Left lung (tissue), 10 donors: ENCODE results near the gene GDPD4. TPM values are rescaled to one million over a fixed set of nuclear protein-coding genes. Genes with fewer than 3 reads are reported as not detected.

ENCODE experiments used
- ATAC-seq: fragments of 200-7000 bp; cut with Tn5 transposase; one replicate; pipeline ENCODE4 v1.9.1; 2020; ENCODE audit warnings: moderate library complexity
- DNase-seq, 4 donors: peaks; one replicate each; pipeline ENCODE4 v3.0.0-alpha.2; 2013 to 2020
- H3K27ac ChIP-seq, 2 donors: fragments of 200-600 bp; sonication (generic) in 1 of 2; one replicate each; pipeline versions ENCODE4 v1.5.0 to v1.8.0; 2020 to 2021
- H3K27me3 ChIP-seq, 2 donors: fragments of 200-600 bp; sonication (generic) in 1 of 2; one replicate each; pipeline versions ENCODE4 v1.5.0 to v1.8.0; 2020 to 2021
- H3K36me3 ChIP-seq, 2 donors: fragments of 200-600 bp; sonication (generic) in 1 of 2; one replicate each; pipeline versions ENCODE4 v1.5.0 to v1.8.0; 2020 to 2021
- H3K4me1 ChIP-seq, 2 donors: fragments of 200-600 bp; one replicate each; pipeline ENCODE4 v1.8.0; 2021
- H3K4me3 ChIP-seq, 2 donors: fragments of 200-600 bp; sonication (generic) in 1 of 2; one replicate each; pipeline versions ENCODE4 v1.5.0 to v1.8.0; 2020 to 2021; ENCODE audit warnings: mild to moderate bottlenecking in 1 of 2
- H3K9me3 ChIP-seq, 2 donors: fragments of 200-600 bp; sonication (generic) in 1 of 2; one replicate each; pipeline versions ENCODE4 v1.5.0 to v1.8.0; 2020 to 2021
- CTCF ChIP-seq, 2 donors: fragments of 200-600 bp; sonication (generic) in 1 of 2; IDR thresholded peaks; one replicate each; pipeline versions ENCODE4 v1.5.0 to v1.8.0; 2021; ENCODE audit warnings: antibody characterized with exemption in 2 of 2
- intact Hi-C, 2 donors: fragments of 100-400 bp; cut with DNase I; formaldehyde crosslinking; loops; one replicate each; pipeline versions ENCODE4 v1.11.2 to v1.14.2; 2022
- polyA plus RNA-seq, 6 donors: library from polyadenylated mRNA; unstranded; fragments of 120-200 nt; gene quantifications; one replicate each; pipeline ENCODE4 v1.2.1, GENCODE V29; 2013; ENCODE audit not compliant: insufficient read length in 6 of 6
- total RNA-seq, 2 donors: library from RNA; stranded (reverse); fragmentation: NEBNext Ultra II Directional; extraction: Animal tissue kit (Norgen Biotek cat#: 25700); gene quantifications; one replicate each; pipeline ENCODE4 v1.2.1, GENCODE V29; 2021
- donor health status: DM: no; HTN: yes; CAD: no.
- donor health status: DM: no; HTN: no; CAD: no.

The GDPD4 gene
- total and polyA plus RNA-seq, 8 donors, result 0.34 to 0.78 (median 0.55) TPM; not detected in 2

GRCh38 chr11:77232242-77232641, 69.2 kb downstream of the GDPD4 start:
- ATAC-seq, result no peak
- intact Hi-C loops, result no loop called here
- TF ChIP-seq CTCF (IDR thresholded peaks at IDR 0.05), result no peak
- H3K9me3 ChIP-seq, result no peaks in the 10 kb centered on the region
- no peak for DNase-seq
- H3K27me3 ChIP-seq, result no peaks in the 10 kb centered on the region
- H3K36me3 ChIP-seq, result no peaks in the 10 kb centered on the region
- H3K4me1 ChIP-seq, result no peaks in the 10 kb centered on the region
- no peak overlapping the region for H3K27ac ChIP-seq
- no peak overlapping the region for H3K4me3 ChIP-seq

GRCh38 chr11:77231800-77232199, 69.7 kb downstream of the GDPD4 start:
- H3K4me3 ChIP-seq, result no peak overlapping the region
- H3K9me3 ChIP-seq, result no peaks in the 10 kb centered on the region
- no peaks in the 10 kb centered on the region for H3K36me3 ChIP-seq
- intact Hi-C loops, result no loop called here
- no peak overlapping the region for H3K27ac ChIP-seq
- no peak for TF ChIP-seq CTCF (IDR thresholded peaks at IDR 0.05)
- no peaks in the 10 kb centered on the region for H3K4me1 ChIP-seq
- no peak for ATAC-seq
- no peaks in the 10 kb centered on the region for H3K27me3 ChIP-seq
- DNase-seq, result no peak

GRCh38 chr11:77230878-77231605, 70.4 kb downstream of the GDPD4 start:
- no peaks in the 10 kb centered on the region for H3K9me3 ChIP-seq
- no peak overlapping the region for H3K4me3 ChIP-seq
- no peaks in the 10 kb centered on the region for H3K4me1 ChIP-seq
- DNase-seq, result no peak
- H3K27me3 ChIP-seq, result no peaks in the 10 kb centered on the region
- no peak overlapping the region for H3K27ac ChIP-seq
- no peaks in the 10 kb centered on the region for H3K36me3 ChIP-seq
- intact Hi-C loops, result no loop called here
- no peak for ATAC-seq
- TF ChIP-seq CTCF (IDR thresholded peaks at IDR 0.05), result no peak

- TF ChIP-seq CTCF (IDR thresholded peaks at IDR 0.05), result no peak
- Histone ChIP-seq H3K36me3 (no peaks in the 10 kb centered on the region), H3K9me3 (no peaks in the 10 kb centered on the region), H3K27ac (no peak overlapping the region), H3K4me1 (no peaks in the 10 kb centered on the region), H3K27me3 (no peaks in the 10 kb centered on the region), H3K4me3 (no peak overlapping the region)
- no peak for DNase-seq
- intact Hi-C loops, result no loop called here
- no peak for ATAC-seq
These were observed 77.7 kb downstream of the GDPD4 start for GRCh38 chr11:77223797-77224196.

- no peak for TF ChIP-seq CTCF (IDR thresholded peaks at IDR 0.05)
These were observed 84.3 kb downstream of the GDPD4 start for GRCh38 chr11:77217156-77217555.

More at GRCh38 chr11:77217156-77217555, 84.3 kb downstream of the GDPD4 start:
- DNase-seq (no peak), ATAC-seq (no peak)
- Histone ChIP-seq H3K36me3 (peaks cover 0 to 12% of the 10 kb centered on the region in 2 donors), H3K9me3 (no peaks in the 10 kb centered on the region), H3K27ac (no peak overlapping the region), H3K4me3 (no peak overlapping the region), H3K27me3 (no peaks in the 10 kb centered on the region), H3K4me1 (no peaks in the 10 kb centered on the region)
- intact Hi-C loops, result no loop called here
